Heart left ventricle (tissue), 16 donors: Measurements from ENCODE around the gene PPM1L. TPM values are rescaled to one million over a fixed set of nuclear protein-coding genes. Genes with fewer than 3 reads are reported as not detected.

Experiments
- ATAC-seq, 4 donors: fragments of 200-7000 bp; cut with Tn5 transposase; one replicate each; pipeline ENCODE4 v1.9.1; 2020 to 2022; ENCODE audit warnings: moderate library complexity in 4 of 4, mild to moderate bottlenecking in 3 of 4, moderate number of reproducible peaks in 1 of 4
- DNase-seq, 5 donors: peaks; one replicate each; pipeline ENCODE4 v3.0.0-alpha.2; 2020
- H3K27ac ChIP-seq, 12 donors: fragments of 200-600 bp; sonication (generic) in 4 of 12; one replicate each; pipeline versions ENCODE4 v1.5.0 to v1.8.0; 2016 to 2022; ENCODE audit warnings: mild to moderate bottlenecking in 2 of 12
- H3K27me3 ChIP-seq, 9 donors: fragments of 200-600 bp; sonication (generic) in 2 of 9; one replicate each; pipeline versions ENCODE4 v1.5.1 to v1.8.0; 2016 to 2022; ENCODE audit warnings: mild to moderate bottlenecking in 3 of 9
- H3K36me3 ChIP-seq, 9 donors: fragments of 200-600 bp; sonication (generic) in 2 of 9; one replicate each; pipeline versions ENCODE4 v1.5.0 to v1.8.0; 2018 to 2022; ENCODE audit warnings: mild to moderate bottlenecking in 2 of 9
- H3K4me1 ChIP-seq, 12 donors: fragments of 200-600 bp; sonication (generic) in 4 of 12; one replicate each; pipeline versions ENCODE4 v1.5.0 to v1.8.0; 2016 to 2022; ENCODE audit warnings: mild to moderate bottlenecking in 3 of 12
- H3K4me3 ChIP-seq, 12 donors: fragments of 200-600 bp; sonication (generic) in 4 of 12; one replicate each; pipeline versions ENCODE4 v1.5.0 to v1.8.0; 2017 to 2022; ENCODE audit warnings: mild to moderate bottlenecking in 9 of 12, moderate library complexity in 4 of 12
- H3K9me3 ChIP-seq, 12 donors: fragments of 200-600 bp; sonication (generic) in 4 of 12; one replicate each; pipeline versions ENCODE4 v1.5.0 to v1.8.0; 2016 to 2022; ENCODE audit warnings: mild to moderate bottlenecking in 1 of 12
- POLR2A ChIP-seq, 2 donors: fragments of 450-650 bp; IDR thresholded peaks; one replicate each; pipeline ENCODE4 v1.6.1; 2017; ENCODE audit warnings: antibody characterized with exemption in 2 of 2, mild to moderate bottlenecking in 2 of 2, moderate library complexity in 2 of 2
- WGBS, 4 donors: extraction: QIAGEN DNeasy Blood & Tissue Kit in 2 of 4; methylation state at CpG; one replicate each; pipeline versions ENCODE4 v1.1.5 to v1.1.7; 2013 to 2018; 5-methylcytosine and 5-hydroxymethylcytosine counted together
- intact Hi-C, 10 donors: fragments of 100-400 bp; cut with DNase I; formaldehyde crosslinking; loops; one replicate each; pipeline versions ENCODE4 v1.11.1 to v1.14.2; 2022
- polyA plus RNA-seq, 2 donors: library from polyadenylated mRNA; stranded (reverse); fragments of 200-250 nt; gene quantifications; one replicate each; pipeline ENCODE4 v1.2.3, GENCODE V29; 2013
- total RNA-seq, 9 donors: library from RNA; depleted of rRNA in 2 of 9; stranded (reverse); fragments of >200 nt in 2 of 9; fragmentation: NEBNext Ultra II Directional in 3 of 9; extraction: Animal tissue kit (Norgen Biotek cat#: 25700) in 3 of 9; gene quantifications; one replicate each; pipeline versions ENCODE4 v1.1.0 to v1.2.4, GENCODE V29; 2016 to 2023
- TF ChIP-seq, protein P1 (sequence below), 12 donors: fragments of 200-600 bp; sonication (generic) in 4 of 12; IDR thresholded peaks; one replicate each; pipeline versions ENCODE4 v1.5.0 to v1.8.0; 2018 to 2022; ENCODE audit warnings: antibody characterized with exemption in 12 of 12, mild to moderate bottlenecking in 5 of 12
- donor health status: ischemic (EF 13 %, LVEDD 7.1; RV severe dilation, severe dysfunction).
- donor health status: healthy with polysubstance abuse.
- donor health status: DM: no; HTN: yes; CAD: no.
- donor health status: DM: no; HTN: no; CAD: no.
- donor health status: ischemic (EF 25% LVEDD 6.9; RV normal size, moderate dysfunction).
- donor health status: ischemic (EF 25% LVEDD 5.7; RV mildly dilated, moderate dysfunction).
- donor health status: healthy.
- donor health status: DM: yes; HTN: yes; CAD: no.
- donor health status: ischemic (EF 35%, LVEDD 5.7; RV mildly dilated, moderate dysfunction).
- donor health status: nonischemic (EF 11% LVEDD 7.7; RV severe dilation, severe dysfunction).
- donor health status: DM: yes; HTN: yes; CAD: no.
- donor health status: PGD.
- donor health status: ischemic (EF 29% LVEDD 5.4; RV normal size, mild dysfunction).
- donor health status: nonischemic (EF 23%, LVEDD 6.1; RV moderate dilation, normal function).

PPM1L gene
- total and polyA plus RNA-seq, 11 donors, result 6.2 to 89.6 (median 41.7) TPM

DNA sequence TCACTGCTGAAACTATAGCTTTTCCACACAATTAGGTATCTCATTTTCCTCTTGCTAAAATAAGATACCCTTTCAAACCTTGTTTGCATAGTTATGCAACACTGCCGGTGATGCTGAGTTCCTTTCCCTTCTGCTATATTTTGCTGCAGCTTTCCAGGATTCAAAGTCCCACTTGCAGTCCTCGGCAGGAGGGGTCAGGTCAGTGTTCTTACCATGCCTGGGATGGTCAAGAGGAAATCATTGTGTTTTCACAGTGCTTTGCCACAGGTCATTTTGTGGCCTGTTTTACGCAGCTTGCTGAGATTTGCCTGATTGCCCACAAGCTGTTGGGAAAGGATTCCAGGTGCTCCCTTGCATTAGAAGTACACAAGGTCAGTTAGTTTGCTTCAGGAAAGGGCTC, 192.2 kb downstream of the PPM1L start:
- peak in 1 of 4 donors; percentile 24 for ATAC-seq
- DNase-seq, result no peak
- 45 to 61% (median 49%) methylated on average over 3 of the region's 3 CpGs for WGBS, 4 donors
- no peaks in the 10 kb centered on the region for H3K27me3 ChIP-seq
- no peaks in the 10 kb centered on the region for H3K36me3 ChIP-seq
- H3K4me3 ChIP-seq, result no peak overlapping the region
- TF ChIP-seq POLR2A (IDR thresholded peaks at IDR 0.05), result no peak
- TF ChIP-seq, protein P1, sequence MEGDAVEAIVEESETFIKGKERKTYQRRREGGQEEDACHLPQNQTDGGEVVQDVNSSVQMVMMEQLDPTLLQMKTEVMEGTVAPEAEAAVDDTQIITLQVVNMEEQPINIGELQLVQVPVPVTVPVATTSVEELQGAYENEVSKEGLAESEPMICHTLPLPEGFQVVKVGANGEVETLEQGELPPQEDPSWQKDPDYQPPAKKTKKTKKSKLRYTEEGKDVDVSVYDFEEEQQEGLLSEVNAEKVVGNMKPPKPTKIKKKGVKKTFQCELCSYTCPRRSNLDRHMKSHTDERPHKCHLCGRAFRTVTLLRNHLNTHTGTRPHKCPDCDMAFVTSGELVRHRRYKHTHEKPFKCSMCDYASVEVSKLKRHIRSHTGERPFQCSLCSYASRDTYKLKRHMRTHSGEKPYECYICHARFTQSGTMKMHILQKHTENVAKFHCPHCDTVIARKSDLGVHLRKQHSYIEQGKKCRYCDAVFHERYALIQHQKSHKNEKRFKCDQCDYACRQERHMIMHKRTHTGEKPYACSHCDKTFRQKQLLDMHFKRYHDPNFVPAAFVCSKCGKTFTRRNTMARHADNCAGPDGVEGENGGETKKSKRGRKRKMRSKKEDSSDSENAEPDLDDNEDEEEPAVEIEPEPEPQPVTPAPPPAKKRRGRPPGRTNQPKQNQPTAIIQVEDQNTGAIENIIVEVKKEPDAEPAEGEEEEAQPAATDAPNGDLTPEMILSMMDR (IDR thresholded peaks at IDR 0.05), result no peak
- H3K9me3 ChIP-seq, result no peaks in the 10 kb centered on the region
- peaks cover 0 to 25% (median 11%) of the 10 kb centered on the region in 12 donors for H3K4me1 ChIP-seq
- no peak overlapping the region for H3K27ac ChIP-seq
- intact Hi-C loops, result loop anchor here in 5 of 10 donors (10.0 kb wide), 4 partner anchors 363 to 477 kb away; no protein-coding TSS in a partner anchor

DNA sequence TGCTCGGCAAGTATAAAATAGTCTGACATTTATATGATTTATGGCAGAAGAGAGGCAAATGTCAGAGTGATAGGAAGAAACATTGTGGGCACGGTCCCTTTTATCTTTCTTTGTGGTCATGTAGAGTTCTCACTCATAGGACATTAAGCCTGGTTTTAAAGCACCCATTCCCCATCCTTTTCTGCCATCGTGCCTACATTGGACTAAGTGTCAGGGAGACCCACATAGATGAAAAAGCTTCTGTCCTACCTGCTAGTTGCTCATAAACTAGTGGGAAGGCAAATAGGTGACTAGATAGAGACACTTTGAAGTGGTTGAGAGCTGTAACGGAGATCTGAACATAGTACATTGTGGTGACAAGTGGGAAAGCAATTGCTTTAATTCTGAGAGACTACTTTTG, 193.4 kb downstream of the PPM1L start:
- Histone ChIP-seq H3K4me3 (no peak overlapping the region), H3K27ac (no peak overlapping the region), H3K4me1 (peaks cover 0 to 28% (median 11%) of the 10 kb centered on the region in 12 donors), H3K9me3 (no peaks in the 10 kb centered on the region), H3K36me3 (no peaks in the 10 kb centered on the region), H3K27me3 (no peaks in the 10 kb centered on the region)
- no peak for TF ChIP-seq POLR2A (IDR thresholded peaks at IDR 0.05)
- TF ChIP-seq, protein P1 (IDR thresholded peaks at IDR 0.05), result no peak
- WGBS, 4 donors, result 82 to 90% (median 87%) methylated on average over 4 of the region's 4 CpGs
- ATAC-seq, result no peak
- no peak for DNase-seq
- intact Hi-C loops, result loop anchor here in 5 of 10 donors (10.0 kb wide), 4 partner anchors 365 to 475 kb away; no protein-coding TSS in a partner anchor

- H3K4me3 ChIP-seq, result no peak overlapping the region
- H3K36me3 ChIP-seq, result no peaks in the 10 kb centered on the region
- no peaks in the 10 kb centered on the region for H3K27me3 ChIP-seq
- ATAC-seq (peak in 3 of 4 donors; percentile 11 to 29 (median 26)), DNase-seq (no peak)
- no peaks in the 10 kb centered on the region for H3K9me3 ChIP-seq
- no peak for TF ChIP-seq POLR2A (IDR thresholded peaks at IDR 0.05)
- TF ChIP-seq, protein P1 (IDR thresholded peaks at IDR 0.05), result no peak
- 63 to 83% (median 75%) methylated on average over 2 of the region's 2 CpGs for WGBS, 4 donors
- H3K27ac ChIP-seq, result peak overlapping the region in 1 of 12 donors; percentile 44
- intact Hi-C loops, result loop anchor here in 4 of 10 donors (10.0 kb wide), 4 partner anchors 154 to 474 kb away; partner anchors contain the start of gene B3GALNT1 (in 2 of the 4)
- peaks cover 0 to 28% (median 11%) of the 10 kb centered on the region in 12 donors for H3K4me1 ChIP-seq
These were observed 194.5 kb downstream of the PPM1L start for GRCh38 chr3:160950542-160950941.

GRCh38 chr3:160950954-160951353, 194.9 kb downstream of the PPM1L start:
- TF ChIP-seq, protein P1 (IDR thresholded peaks at IDR 0.05), result no peak
- no peak for TF ChIP-seq POLR2A (IDR thresholded peaks at IDR 0.05)
- intact Hi-C loops, result loop anchor here in 4 of 10 donors (10.0 kb wide), 4 partner anchors 154 to 474 kb away; partner anchors contain the start of gene B3GALNT1 (in 2 of the 4)
- ATAC-seq (no peak), DNase-seq (peak in 1 of 5 donors; percentile 22)
- H3K36me3 ChIP-seq, result no peaks in the 10 kb centered on the region
- H3K4me3 ChIP-seq, result no peak overlapping the region
- H3K9me3 ChIP-seq, result no peaks in the 10 kb centered on the region
- H3K27me3 ChIP-seq, result no peaks in the 10 kb centered on the region
- peak overlapping the region in 1 of 12 donors; percentile 44 for H3K27ac ChIP-seq
- peaks cover 0 to 28% (median 11%) of the 10 kb centered on the region in 12 donors for H3K4me1 ChIP-seq
- 73 to 80% (median 74%) methylated on average over 2 of the region's 2 CpGs for WGBS, 4 donors
